ENCODE data around the gene P2RX4. TPM values are rescaled to one million over a fixed set of nuclear protein-coding genes. Genes with fewer than 3 reads are reported as not detected.
A peak's percentile ranks its signal among the peaks of the same experiment; 100 is the strongest.

Gene P2RX4
- polyA plus RNA-seq, 1 donor (not counting 4 experiments of a cell fraction or from before 2014, with no cell fraction given): 5.1 TPM

- TF ChIP-seq CTCF (optimal IDR thresholded peaks at IDR 0.05 in 1 of 3, IDR thresholded peaks at IDR 0.05 in 1 of 3, conservative IDR thresholded peaks at IDR 0.05 in 1 of 3; ENCODE audit: extremely low read depth in 1 of 3, insufficient read depth in 2 of 3, low read length in 3 of 3): no peak
- TF ChIP-seq EZH2 (IDR thresholded peaks at IDR 0.05; ENCODE audit: low read length): no peak
- dilution Hi-C loops (cut with MboI; ENCODE audit: extremely low pct_ligation_motif_present, low sequenced_read_pairs): no loop called here
- no peak overlapping the region for H2AFZ ChIP-seq (ENCODE audit: control insufficient read depth, low read length)
- H3K79me2 ChIP-seq (ENCODE audit: control insufficient read depth, insufficient read depth, low read length): no peaks in the 10 kb centered on the region
- H3K9ac ChIP-seq (ENCODE audit: control insufficient read depth, extremely low read depth, insufficient read depth, low read length): no peak overlapping the region
- H4K20me1 ChIP-seq (ENCODE audit: control insufficient read depth, extremely low read depth, insufficient read depth, low read length): no peaks in the 10 kb centered on the region
- H3K4me1 ChIP-seq (ENCODE audit: control insufficient read depth, extremely low read depth, insufficient read depth, low read length): peaks cover 12% of the 10 kb centered on the region
- no peak overlapping the region for H3K27ac ChIP-seq (ENCODE audit: control insufficient read depth, insufficient read depth, low read length)
- H3K4me2 ChIP-seq (ENCODE audit: control insufficient read depth, extremely low read depth, insufficient read depth, low read depth, low read length): no peak overlapping the region
- H3K27me3 ChIP-seq (ENCODE audit: control insufficient read depth, extremely low read depth, insufficient read depth, low read length): no peaks in the 10 kb centered on the region
- no peaks in the 10 kb centered on the region for H3K36me3 ChIP-seq (ENCODE audit: control insufficient read depth in 2 of 2, extremely low read depth in 1 of 2, insufficient read depth in 2 of 2, low read length in 2 of 2)
- no peaks in the 10 kb centered on the region for H3K9me3 ChIP-seq (ENCODE audit: control insufficient read depth, low read depth, low read length)
- no peak overlapping the region for H3K4me3 ChIP-seq (ENCODE audit: control insufficient read depth in 2 of 3, extremely low read depth in 1 of 3, insufficient read depth in 2 of 3, low read depth in 1 of 3, low read length in 3 of 3)
- no peaks in the 10 kb centered on the region for H3K9me1 ChIP-seq (ENCODE audit: control insufficient read depth, extremely low read depth, insufficient read depth, low read length)
- no peak for FAIRE-seq
- no peak for DNase-seq (ENCODE audit: low read depth, low spot score)
Measured at GRCh38 chr12:121189619-121190155, 20.2 kb upstream of the P2RX4 start.

- DNase-seq (ENCODE audit: low read depth, low spot score) (peak; percentile 63), FAIRE-seq (peak; percentile 79)
- H3K27ac ChIP-seq (ENCODE audit: control insufficient read depth, insufficient read depth, low read length): peak overlapping the region; percentile 53
- H3K36me3 ChIP-seq (ENCODE audit: control insufficient read depth in 2 of 2, extremely low read depth in 1 of 2, insufficient read depth in 2 of 2, low read length in 2 of 2): no peaks in the 10 kb centered on the region
- H3K9me3 ChIP-seq (ENCODE audit: control insufficient read depth, low read depth, low read length): no peaks in the 10 kb centered on the region
- H3K79me2 ChIP-seq (ENCODE audit: control insufficient read depth, insufficient read depth, low read length): no peaks in the 10 kb centered on the region
- dilution Hi-C loops (cut with MboI; ENCODE audit: extremely low pct_ligation_motif_present, low sequenced_read_pairs): no loop called here
- H3K4me2 ChIP-seq (ENCODE audit: control insufficient read depth, extremely low read depth, insufficient read depth, low read depth, low read length): peak overlapping the region; percentile 19
- no peaks in the 10 kb centered on the region for H3K9me1 ChIP-seq (ENCODE audit: control insufficient read depth, extremely low read depth, insufficient read depth, low read length)
- H3K4me3 ChIP-seq (ENCODE audit: control insufficient read depth in 2 of 3, extremely low read depth in 1 of 3, insufficient read depth in 2 of 3, low read depth in 1 of 3, low read length in 3 of 3): no peak overlapping the region
- no peaks in the 10 kb centered on the region for H4K20me1 ChIP-seq (ENCODE audit: control insufficient read depth, extremely low read depth, insufficient read depth, low read length)
- H3K4me1 ChIP-seq (ENCODE audit: control insufficient read depth, extremely low read depth, insufficient read depth, low read length): peaks cover 9% of the 10 kb centered on the region
- TF ChIP-seq EZH2 (IDR thresholded peaks at IDR 0.05; ENCODE audit: low read length) (no peak), CTCF (optimal IDR thresholded peaks at IDR 0.05 in 1 of 3, IDR thresholded peaks at IDR 0.05 in 1 of 3, conservative IDR thresholded peaks at IDR 0.05 in 1 of 3; ENCODE audit: extremely low read depth in 1 of 3, insufficient read depth in 2 of 3, low read length in 3 of 3) (no peak)
- no peak overlapping the region for H3K9ac ChIP-seq (ENCODE audit: control insufficient read depth, extremely low read depth, insufficient read depth, low read length)
- no peak overlapping the region for H2AFZ ChIP-seq (ENCODE audit: control insufficient read depth, low read length)
- no peaks in the 10 kb centered on the region for H3K27me3 ChIP-seq (ENCODE audit: control insufficient read depth, extremely low read depth, insufficient read depth, low read length)
Measured at GRCh38 chr12:121190523-121191031, 19.4 kb upstream of the P2RX4 start.

Data from keratinocyte (primary cell).